ENCODE measurements around the gene FOXP2. TPM values are rescaled to one million over a fixed set of nuclear protein-coding genes. Genes with fewer than 3 reads are reported as not detected.

Gene FOXP2
- total and polyA plus RNA-seq, 2 of the 13 experiments (the other 11 are each of a cell fraction or from before 2014, with no cell fraction given) = 0.90 TPM; not detected in 1

DNA sequence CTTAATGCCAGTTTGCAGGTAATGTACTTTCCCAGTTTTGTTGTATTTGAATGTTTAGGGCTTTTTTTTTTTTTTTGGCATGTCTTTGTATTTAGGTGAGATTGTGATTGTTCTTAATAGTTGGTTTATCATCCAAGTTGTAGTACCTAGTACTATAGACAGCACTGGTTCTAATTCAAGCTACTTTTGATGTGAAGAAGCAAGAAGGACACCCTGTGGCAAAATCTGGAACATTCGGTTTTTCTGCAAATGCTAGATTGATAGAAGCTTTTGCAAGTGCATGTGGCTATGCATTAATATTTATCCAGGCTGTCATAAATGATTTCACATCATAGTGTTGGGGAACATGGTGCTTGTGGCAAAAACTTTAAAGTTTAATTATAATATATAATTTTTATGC, 248.9 kb downstream of the FOXP2 start:
- Histone ChIP-seq H3K9me3 (ENCODE audit: low read length) (no peaks in the 10 kb centered on the region), H3K79me2 (ENCODE audit: insufficient read depth, low read length) (no peaks in the 10 kb centered on the region), H2AFZ (ENCODE audit: low read length) (no peak overlapping the region), H3K4me2 (ENCODE audit: low read depth, low read length) (no peak overlapping the region), H3K4me1 (ENCODE audit: insufficient read depth, low read length) (peaks cover 8% of the 10 kb centered on the region; the same call in 1 of the 2 replicates), H3K27me3 (ENCODE audit: control insufficient read depth in 1 of 2, insufficient read depth in 2 of 2, low read length in 2 of 2) (no peaks in the 10 kb centered on the region), H4K20me1 (ENCODE audit: insufficient read depth, low read length) (no peaks in the 10 kb centered on the region), H3K36me3 (replicated peaks in 1 of 2; ENCODE audit: control insufficient read depth in 1 of 2, insufficient read depth in 2 of 2, low read length in 2 of 2) (no peaks in the 10 kb centered on the region), H3K4me3 (replicated peaks in 1 of 3; ENCODE audit: insufficient read depth in 1 of 3, low read depth in 2 of 3, low read length in 3 of 3) (no peak overlapping the region), H3K27ac (ENCODE audit: extremely low read length, insufficient read depth, low read length) (no peak overlapping the region), H3K9ac (ENCODE audit: insufficient read depth, low read depth, low read length) (no peak overlapping the region)
- in situ Hi-C loops (cut with HindIII; ENCODE audit: extremely low pct_ligation_motif_present, low pct_unique_long_range_greater_than_20kb) = no loop called here
- no TSS peak for BruUV-seq (replicated peaks)
- TF ChIP-seq STAG1 (CRISPR knock-in tag; IDR thresholded peaks at IDR 0.05) (peak; percentile 40), ZNF350 (CRISPR knock-in tag; IDR thresholded peaks at IDR 0.05; ENCODE audit: borderline replicate concordance, low read depth) (no peak)
- TF ChIP-seq, protein P1, sequence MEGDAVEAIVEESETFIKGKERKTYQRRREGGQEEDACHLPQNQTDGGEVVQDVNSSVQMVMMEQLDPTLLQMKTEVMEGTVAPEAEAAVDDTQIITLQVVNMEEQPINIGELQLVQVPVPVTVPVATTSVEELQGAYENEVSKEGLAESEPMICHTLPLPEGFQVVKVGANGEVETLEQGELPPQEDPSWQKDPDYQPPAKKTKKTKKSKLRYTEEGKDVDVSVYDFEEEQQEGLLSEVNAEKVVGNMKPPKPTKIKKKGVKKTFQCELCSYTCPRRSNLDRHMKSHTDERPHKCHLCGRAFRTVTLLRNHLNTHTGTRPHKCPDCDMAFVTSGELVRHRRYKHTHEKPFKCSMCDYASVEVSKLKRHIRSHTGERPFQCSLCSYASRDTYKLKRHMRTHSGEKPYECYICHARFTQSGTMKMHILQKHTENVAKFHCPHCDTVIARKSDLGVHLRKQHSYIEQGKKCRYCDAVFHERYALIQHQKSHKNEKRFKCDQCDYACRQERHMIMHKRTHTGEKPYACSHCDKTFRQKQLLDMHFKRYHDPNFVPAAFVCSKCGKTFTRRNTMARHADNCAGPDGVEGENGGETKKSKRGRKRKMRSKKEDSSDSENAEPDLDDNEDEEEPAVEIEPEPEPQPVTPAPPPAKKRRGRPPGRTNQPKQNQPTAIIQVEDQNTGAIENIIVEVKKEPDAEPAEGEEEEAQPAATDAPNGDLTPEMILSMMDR (CRISPR knock-in tag; IDR thresholded peaks at IDR 0.05) = peak; percentile 27; the same call in 1 of the 2 replicates
- intact Hi-C loops (cut with micrococcal nuclease; ENCODE audit: unreplicated experiment) = loop anchor here (1.0 to 2.0 kb wide), 2 partner anchors 581 to 637 kb away; no protein-coding TSS in a partner anchor
- ATAC-seq (no peak), FAIRE-seq (no peak), DNase-seq (ENCODE audit: low spot score) (peak; percentile 3)
- ChIA-PET POLR2A (no interaction called here), CTCF (ENCODE audit: low intra/inter-chr PET ratio, low total read pairs) (no interaction called here)
- 0% methylated on average over 1 of the region's 1 CpG for WGBS (ENCODE audit: low lambda C conversion rate)

- in situ Hi-C loops (cut with HindIII; ENCODE audit: extremely low pct_ligation_motif_present, low pct_unique_long_range_greater_than_20kb) = no loop called here
- DNase-seq (ENCODE audit: low spot score) (no peak), FAIRE-seq (no peak), ATAC-seq (no peak)
- Histone ChIP-seq H3K36me3 (replicated peaks in 1 of 2; ENCODE audit: control insufficient read depth in 1 of 2, insufficient read depth in 2 of 2, low read length in 2 of 2) (no peaks in the 10 kb centered on the region), H3K4me2 (ENCODE audit: low read depth, low read length) (no peak overlapping the region), H3K27me3 (ENCODE audit: control insufficient read depth in 1 of 2, insufficient read depth in 2 of 2, low read length in 2 of 2) (no peaks in the 10 kb centered on the region), H3K27ac (ENCODE audit: extremely low read length, insufficient read depth, low read length) (no peak overlapping the region), H3K4me3 (replicated peaks in 1 of 3; ENCODE audit: insufficient read depth in 1 of 3, low read depth in 2 of 3, low read length in 3 of 3) (no peak overlapping the region), H3K9me3 (ENCODE audit: low read length) (no peaks in the 10 kb centered on the region), H2AFZ (ENCODE audit: low read length) (no peak overlapping the region), H3K4me1 (ENCODE audit: insufficient read depth, low read length) (no peaks in the 10 kb centered on the region), H4K20me1 (ENCODE audit: insufficient read depth, low read length) (no peaks in the 10 kb centered on the region), H3K79me2 (ENCODE audit: insufficient read depth, low read length) (no peaks in the 10 kb centered on the region), H3K9ac (ENCODE audit: insufficient read depth, low read depth, low read length) (no peak overlapping the region)
- intact Hi-C loops (cut with micrococcal nuclease; ENCODE audit: unreplicated experiment) = no loop called here
- BruUV-seq (replicated peaks) = no TSS peak
- ChIA-PET POLR2A (no interaction called here), CTCF (ENCODE audit: low intra/inter-chr PET ratio, low total read pairs) (no interaction called here)
- TF ChIP-seq NFYC (CRISPR knock-in tag; IDR thresholded peaks at IDR 0.05) = no peak
- no peak for TF ChIP-seq ZNF512B (CRISPR knock-in tag; IDR thresholded peaks at IDR 0.05; ENCODE audit: borderline replicate concordance)
- TF ChIP-seq, protein P2, sequence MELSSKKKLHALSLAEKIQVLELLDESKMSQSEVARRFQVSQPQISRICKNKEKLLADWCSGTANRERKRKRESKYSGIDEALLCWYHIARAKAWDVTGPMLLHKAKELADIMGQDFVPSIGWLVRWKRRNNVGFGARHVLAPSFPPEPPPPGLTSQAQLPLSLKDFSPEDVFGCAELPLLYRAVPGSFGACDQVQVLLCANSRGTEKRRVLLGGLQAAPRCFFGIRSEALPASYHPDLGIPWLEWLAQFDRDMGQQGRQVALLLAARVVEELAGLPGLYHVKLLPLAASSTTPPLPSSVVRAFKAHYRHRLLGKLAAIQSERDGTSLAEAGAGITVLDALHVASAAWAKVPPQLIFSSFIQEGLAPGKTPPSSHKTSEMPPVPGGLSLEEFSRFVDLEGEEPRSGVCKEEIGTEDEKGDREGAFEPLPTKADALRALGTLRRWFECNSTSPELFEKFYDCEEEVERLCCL (CRISPR knock-in tag; IDR thresholded peaks at IDR 0.05; ENCODE audit: borderline replicate concordance) = no peak
- TF ChIP-seq REL (CRISPR knock-in tag; conservative IDR thresholded peaks at IDR 0.05) = no peak
These were observed 256.1 kb downstream of the FOXP2 start for GRCh38 chr7:114670676-114671075.
